ENCODE data around the gene TUBB2A. TPM values are rescaled to one million over a fixed set of nuclear protein-coding genes. Genes with fewer than 3 reads are reported as not detected.
"Not testable (repeated sequence)": the region's sequence is repeated elsewhere in the genome, so short reads cannot be mapped to it uniquely, and the experiment has no call there.

The TUBB2A gene
- total RNA-seq, 1 donor from 2014 or later = 18.3 TPM

DNA sequence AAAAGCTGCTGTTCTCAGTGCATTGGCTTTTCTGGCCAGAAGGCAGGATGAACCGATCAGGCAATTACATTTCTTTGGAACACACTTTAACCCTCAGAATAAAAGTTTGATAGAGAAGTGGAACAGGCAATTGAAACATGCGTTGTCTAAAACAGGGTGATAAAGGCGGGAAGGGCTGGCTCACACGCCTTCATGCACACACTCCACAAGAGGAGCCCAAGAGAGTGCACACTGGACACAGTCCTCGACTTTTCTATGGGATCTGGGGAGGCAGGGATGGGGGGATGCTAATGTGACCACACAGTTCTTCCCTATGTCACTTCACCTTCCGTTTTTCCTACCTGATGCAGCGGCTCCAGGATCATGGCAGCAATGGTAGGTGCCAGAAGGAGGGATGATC, 30.9 kb upstream of the TUBB2A start:
- Histone ChIP-seq H3K27me3 (ENCODE audit: low read depth) (no peaks in the 10 kb centered on the region), H3K27ac (no peak overlapping the region), H3K36me3 (no peaks in the 10 kb centered on the region), H3K4me3 (no peak overlapping the region), H3K4me1 (no peaks in the 10 kb centered on the region), H3K9me3 (no peaks in the 10 kb centered on the region)
- DNase-seq (no peak), ATAC-seq (no peak)
- TF ChIP-seq, protein P1, sequence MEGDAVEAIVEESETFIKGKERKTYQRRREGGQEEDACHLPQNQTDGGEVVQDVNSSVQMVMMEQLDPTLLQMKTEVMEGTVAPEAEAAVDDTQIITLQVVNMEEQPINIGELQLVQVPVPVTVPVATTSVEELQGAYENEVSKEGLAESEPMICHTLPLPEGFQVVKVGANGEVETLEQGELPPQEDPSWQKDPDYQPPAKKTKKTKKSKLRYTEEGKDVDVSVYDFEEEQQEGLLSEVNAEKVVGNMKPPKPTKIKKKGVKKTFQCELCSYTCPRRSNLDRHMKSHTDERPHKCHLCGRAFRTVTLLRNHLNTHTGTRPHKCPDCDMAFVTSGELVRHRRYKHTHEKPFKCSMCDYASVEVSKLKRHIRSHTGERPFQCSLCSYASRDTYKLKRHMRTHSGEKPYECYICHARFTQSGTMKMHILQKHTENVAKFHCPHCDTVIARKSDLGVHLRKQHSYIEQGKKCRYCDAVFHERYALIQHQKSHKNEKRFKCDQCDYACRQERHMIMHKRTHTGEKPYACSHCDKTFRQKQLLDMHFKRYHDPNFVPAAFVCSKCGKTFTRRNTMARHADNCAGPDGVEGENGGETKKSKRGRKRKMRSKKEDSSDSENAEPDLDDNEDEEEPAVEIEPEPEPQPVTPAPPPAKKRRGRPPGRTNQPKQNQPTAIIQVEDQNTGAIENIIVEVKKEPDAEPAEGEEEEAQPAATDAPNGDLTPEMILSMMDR (IDR thresholded peaks at IDR 0.05) = no peak
- intact Hi-C loops (cut with DNase I) = no loop called here

DNA sequence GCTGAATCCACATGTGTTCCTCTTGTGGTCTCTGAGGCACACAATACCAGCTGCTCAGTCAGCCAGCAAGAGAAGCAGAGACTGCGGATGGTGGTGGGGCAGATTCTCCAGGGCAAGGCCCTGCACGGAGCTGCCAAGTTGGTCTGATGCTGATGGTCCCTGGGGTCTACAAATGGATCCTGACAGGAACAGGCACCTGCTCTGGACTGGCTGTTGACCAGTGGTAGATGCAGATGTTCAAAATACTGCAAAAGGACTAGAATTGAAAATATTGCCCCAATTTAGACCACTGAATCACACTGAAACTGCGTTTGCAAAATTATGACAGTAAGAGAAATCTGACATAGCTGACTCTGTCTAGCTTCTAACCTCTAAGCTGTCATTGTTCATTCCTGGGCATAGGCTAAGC, 29.6 kb upstream of the TUBB2A start:
- no peak for ATAC-seq
- Histone ChIP-seq H3K9me3 (no peaks in the 10 kb centered on the region), H3K4me1 (no peaks in the 10 kb centered on the region), H3K27me3 (ENCODE audit: low read depth) (no peaks in the 10 kb centered on the region), H3K4me3 (no peak overlapping the region), H3K36me3 (no peaks in the 10 kb centered on the region), H3K27ac (no peak overlapping the region)
- TF ChIP-seq, protein P1 (IDR thresholded peaks at IDR 0.05) = no peak
- intact Hi-C loops (cut with DNase I) = no loop called here
- no peak for DNase-seq

DNA sequence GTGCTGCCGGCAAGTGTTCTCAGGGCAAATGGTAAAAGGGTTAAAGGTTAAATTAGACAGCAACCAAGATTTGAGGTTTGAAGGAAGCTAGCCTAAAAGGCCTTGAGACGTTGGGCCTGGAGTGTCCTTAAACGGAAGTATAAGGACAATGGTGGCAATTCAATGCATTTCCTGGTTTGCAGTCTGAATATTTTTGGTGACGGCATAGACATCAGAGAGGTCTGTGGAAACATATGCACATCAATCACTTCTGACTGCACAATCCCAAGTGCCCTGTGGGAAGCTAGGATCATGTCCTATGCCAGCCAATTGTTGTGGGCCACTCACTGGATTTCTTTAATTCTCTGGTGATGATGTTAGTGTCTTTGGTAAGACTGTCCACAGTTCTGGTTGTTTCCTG, 25.7 kb upstream of the TUBB2A start:
- Histone ChIP-seq H3K27ac (no peak overlapping the region), H3K27me3 (ENCODE audit: low read depth) (no peaks in the 10 kb centered on the region), H3K4me3 (no peak overlapping the region), H3K36me3 (no peaks in the 10 kb centered on the region), H3K9me3 (no peaks in the 10 kb centered on the region), H3K4me1 (no peaks in the 10 kb centered on the region)
- ATAC-seq = no peak
- TF ChIP-seq, protein P1 (IDR thresholded peaks at IDR 0.05) = no peak
- DNase-seq = no peak
- intact Hi-C loops (cut with DNase I) = no loop called here

DNA sequence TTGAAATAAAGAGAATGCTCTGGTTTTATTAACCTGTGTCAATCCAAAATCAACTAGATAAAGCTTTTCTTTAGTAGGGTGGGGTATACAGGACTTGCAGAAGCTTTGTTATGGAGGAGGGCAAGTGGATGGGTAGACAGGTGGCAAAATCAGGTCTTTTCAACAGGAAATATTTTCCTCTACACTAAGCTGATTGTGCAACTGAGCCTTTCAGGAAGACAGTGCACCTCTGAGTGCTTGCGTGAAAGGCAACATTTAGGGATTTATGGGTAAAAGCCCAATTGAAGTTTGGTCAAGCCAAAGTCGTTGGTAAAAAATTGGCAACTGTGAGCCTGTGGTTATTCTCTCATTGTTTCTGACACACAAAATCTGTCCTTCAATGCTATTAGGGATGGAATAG, 23.8 kb upstream of the TUBB2A start:
- ATAC-seq = no peak

DNA sequence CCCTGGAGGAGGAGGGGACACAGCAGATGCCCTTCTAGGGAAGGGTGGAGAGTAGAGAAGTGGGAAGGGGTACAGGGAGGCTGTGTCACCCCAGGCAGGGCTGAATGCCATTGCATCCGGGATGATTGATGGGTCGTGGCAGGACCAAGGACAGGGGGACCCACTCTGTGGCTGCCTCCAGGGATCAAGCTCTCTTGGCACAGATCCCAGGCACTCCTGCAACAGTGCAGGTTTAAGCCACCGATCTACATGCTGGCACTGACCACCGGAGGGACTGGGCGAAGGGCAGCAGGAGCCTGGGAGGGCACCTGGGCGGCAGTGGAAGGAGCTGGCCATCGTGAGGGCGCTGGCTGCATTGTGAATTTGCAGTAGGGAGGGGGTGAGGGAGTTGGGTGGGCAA, 22.6 kb upstream of the TUBB2A start:
- intact Hi-C loops (cut with DNase I); H3K36me3 ChIP-seq; H3K27ac ChIP-seq; H3K4me3 ChIP-seq; H3K9me3 ChIP-seq; DNase-seq; H3K27me3 ChIP-seq (ENCODE audit: low read depth); H3K4me1 ChIP-seq: not testable (repeated sequence)
- ATAC-seq = peak; percentile 33 to 45

More for the DNA sequence above, 23.8 kb upstream of the TUBB2A start:
- Histone ChIP-seq H3K36me3 (no peaks in the 10 kb centered on the region), H3K4me3 (no peak overlapping the region), H3K27me3 (ENCODE audit: low read depth) (no peaks in the 10 kb centered on the region), H3K27ac (no peak overlapping the region), H3K4me1 (no peaks in the 10 kb centered on the region), H3K9me3 (no peaks in the 10 kb centered on the region)
- TF ChIP-seq, protein P1 (IDR thresholded peaks at IDR 0.05) = no peak
- intact Hi-C loops (cut with DNase I) = no loop called here
- DNase-seq = no peak

DNA sequence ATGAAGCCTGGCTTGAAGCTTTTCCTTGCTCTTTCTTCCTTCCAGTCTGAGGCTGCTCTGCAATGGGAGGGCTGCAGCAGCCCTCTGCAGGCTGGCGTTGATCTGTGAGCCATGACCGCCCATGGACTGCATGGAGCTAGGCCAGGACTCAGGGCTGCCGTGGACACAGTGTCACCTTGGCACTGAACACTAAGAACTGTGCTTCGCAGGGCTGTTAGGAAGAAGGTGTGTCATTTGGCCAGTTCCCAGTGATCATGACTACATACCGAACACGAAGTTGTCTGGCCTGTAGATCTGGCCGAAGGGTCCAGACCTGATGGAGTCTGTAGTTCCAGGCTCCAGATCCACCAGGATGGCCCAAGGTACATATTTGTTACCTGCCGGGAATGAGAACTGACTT, 21.3 kb upstream of the TUBB2A start:
- H3K36me3 ChIP-seq; H3K27ac ChIP-seq; H3K4me3 ChIP-seq; intact Hi-C loops (cut with DNase I); H3K9me3 ChIP-seq; ATAC-seq; H3K27me3 ChIP-seq (ENCODE audit: low read depth); H3K4me1 ChIP-seq; DNase-seq: not testable (repeated sequence)
